CD4-positive, alpha-beta T cell treated with Interleukin-21 for 1 hour (primary cell): ENCODE data around the gene PDCL3.

Experiments
- DNase-seq: peaks from one replicate; pipeline ENCODE4 v3.0.0-alpha.2; 2020

The PDCL3 gene

DNA sequence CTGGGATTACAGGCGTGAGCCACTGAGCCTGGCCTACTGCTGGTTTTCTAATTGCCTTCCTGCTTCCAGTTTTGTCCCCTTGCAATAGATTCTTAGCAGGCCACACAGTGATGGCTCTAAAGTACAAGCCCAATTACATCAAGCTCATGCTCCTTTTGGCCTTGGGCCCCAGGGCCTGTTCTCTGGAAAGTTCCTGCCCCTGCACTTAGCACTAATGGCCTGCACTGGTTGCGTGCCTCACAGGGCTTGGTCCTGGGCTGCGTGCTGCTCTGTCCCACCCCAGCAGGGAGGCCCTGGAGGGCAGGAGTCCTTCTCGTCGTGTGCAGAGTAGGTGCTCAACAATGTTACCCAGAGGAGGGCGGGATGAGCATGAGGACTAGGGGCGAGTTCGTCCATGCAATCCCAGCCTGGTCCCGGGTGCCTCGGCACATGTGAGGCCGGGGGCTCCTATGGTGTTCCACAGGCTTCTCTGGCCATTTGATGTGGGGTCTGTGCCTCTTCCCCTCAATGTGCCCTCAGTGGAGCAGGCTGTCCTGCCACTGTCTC lies 51.7 kb downstream of the PDCL3 start:
- DNase-seq: no peak

DNA sequence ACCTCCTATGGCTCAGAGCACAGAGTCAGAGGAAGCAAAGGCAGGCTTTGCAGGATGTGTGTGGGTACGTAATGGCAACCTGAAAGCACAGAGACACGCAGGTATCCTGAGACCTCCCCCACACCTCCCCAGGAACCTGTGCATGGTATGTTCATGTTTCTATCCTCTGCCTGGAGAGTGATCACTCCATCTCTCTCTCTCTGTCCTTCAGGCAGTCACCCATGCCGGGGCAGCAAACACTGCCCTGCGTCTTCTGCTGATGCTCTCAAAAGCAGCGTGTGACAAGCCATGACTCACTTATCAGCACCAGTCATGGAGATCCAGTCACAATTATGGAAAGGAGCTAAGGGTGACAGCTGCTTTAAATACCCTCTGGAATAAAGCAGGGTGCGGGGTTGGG lies 52.7 kb downstream of the PDCL3 start:
- DNase-seq: no peak

DNA sequence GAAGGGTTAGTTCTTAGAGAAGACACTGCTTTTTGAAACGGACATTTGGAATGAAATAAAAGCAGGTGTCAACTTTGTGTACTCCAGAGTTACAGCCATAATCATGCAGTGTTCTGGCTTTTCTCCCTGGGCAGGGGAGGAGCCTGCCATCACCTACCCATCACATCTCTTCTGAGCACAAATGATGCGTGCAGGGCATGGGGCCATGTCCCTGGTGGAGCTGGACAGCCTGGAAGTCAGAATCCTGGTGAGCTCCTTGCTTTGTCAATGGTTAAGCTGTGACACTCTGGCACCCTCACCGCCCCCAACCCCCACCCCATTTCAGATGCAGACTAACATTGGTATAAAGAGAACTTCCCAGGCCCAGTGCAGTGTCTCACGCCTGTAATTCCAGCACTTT lies 53.1 kb downstream of the PDCL3 start:
- no peak for DNase-seq

DNA sequence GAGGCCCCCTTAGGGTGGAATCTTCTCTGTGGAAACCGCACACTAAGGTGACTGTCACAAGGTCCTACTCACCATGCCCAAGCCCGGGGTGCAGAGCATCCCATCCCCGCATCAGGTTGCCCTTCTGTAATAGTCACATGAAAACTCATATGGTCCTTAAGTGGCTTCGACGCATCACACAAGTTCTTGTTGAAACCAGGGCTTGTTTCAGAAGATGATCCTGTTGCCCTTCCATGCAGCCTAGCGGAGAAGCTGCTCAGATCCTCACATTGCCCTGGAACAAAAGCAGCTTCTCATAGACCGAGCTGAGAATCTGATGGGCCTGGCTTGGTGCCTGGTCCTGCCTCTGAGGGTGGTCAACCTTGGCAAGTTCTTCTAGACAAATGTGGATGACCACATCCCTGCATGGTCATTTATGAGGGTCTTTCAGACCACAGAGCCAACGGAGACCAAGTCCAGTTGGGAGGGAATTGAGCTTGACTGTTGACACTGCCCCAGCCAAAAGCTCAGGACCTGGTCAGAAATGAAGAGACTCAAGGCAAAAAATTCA lies 54.1 kb downstream of the PDCL3 start:
- no peak for DNase-seq

DNA sequence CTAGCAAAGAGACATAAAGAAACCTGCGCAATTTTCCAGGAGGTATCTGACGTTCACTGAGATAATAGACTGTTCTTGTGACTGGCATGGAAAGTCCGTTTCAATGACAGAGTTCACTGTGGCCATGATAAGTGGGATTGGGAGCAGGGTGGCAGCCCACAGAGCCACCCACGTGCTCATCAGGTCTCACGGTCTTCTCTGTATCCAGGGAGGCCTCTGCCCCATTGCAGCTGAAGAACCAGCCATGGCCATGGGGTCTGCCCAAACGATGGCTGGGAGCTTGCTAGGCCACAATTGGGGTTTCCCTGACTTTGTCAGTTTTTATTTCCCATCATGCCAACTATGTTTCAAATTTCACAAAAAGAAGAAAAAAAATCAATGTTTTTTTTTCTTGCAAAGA lies 57.2 kb downstream of the PDCL3 start:
- no peak for DNase-seq

DNA sequence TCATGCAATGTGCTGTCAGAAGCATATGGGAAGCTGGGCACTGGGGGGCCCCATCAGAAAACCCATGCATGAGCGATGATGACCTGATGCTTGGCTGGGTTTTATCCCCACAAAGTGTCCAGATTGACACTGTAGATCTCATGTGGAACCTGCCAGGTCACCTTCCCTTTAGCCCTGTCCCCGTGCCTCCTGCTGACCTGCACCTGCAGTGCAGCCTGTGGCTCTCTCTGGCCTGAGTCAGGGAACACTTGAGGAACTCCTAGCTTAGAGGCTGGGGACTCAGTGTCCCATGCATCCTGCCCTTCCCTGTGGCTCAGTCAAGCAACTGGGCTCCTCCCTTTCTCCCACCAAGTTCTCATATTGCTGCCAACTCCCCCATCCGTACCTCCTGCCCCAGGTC lies 57.7 kb downstream of the PDCL3 start:
- no peak for DNase-seq

DNA sequence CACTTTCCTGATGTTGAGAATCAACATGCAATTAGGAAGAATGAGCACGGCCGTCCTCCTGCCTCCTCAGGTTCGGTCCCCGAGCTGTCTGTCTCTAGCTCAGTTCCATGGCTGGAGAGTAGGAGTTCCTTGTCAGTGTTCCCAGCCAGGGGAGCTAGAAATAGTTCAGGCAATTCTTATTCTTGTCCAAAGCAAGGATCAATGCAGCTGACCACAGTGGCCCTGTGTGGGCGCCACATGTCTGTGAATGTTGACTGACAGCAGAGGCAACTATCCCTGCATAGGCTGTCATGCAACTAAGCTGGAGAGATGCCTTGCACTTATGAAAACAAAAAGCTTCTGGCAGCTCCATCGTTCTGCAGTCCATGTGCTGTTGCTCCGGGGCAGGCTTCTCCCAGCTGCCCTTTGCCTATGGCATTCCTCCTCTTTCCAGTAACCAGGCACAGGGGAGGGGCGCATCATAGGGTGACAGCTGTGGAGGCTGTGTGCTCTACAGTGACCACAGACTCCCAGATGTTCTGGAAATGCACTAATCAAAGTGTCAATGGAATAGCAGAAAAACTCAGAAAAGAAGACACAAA lies 58.7 kb downstream of the PDCL3 start:
- no peak for DNase-seq

DNA sequence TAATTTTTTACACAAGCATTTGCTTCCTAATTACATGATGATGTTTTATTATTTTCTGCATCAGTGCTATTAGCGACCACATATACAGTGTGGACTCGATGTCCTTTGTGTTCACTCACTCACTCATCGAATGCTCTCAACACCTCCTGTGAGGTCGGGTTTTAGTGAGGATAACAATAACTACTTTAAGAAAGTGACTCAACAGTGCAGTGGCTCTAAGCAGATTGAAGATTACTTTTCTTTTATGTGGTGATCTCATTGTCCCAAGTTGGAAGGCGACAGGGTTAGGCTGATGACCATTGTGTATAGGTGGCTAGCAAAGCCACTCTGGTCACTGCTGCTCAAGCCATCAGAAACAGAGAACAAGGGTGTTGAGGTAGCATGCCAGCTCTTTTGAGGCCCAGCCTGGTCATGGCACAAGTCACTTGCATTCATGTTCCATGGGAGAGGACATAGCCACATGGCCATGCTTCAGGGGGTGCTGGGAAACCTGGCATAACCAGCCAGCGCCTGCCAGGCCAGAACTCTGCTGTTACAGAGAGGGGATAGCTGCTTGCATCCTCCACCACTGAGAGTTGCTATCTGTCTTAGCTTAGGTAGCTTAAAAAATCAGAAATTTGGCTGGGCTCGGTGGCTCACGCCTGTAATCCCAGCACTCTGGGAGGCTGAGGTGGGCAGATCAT lies 60.4 kb downstream of the PDCL3 start:
- DNase-seq: no peak

DNA sequence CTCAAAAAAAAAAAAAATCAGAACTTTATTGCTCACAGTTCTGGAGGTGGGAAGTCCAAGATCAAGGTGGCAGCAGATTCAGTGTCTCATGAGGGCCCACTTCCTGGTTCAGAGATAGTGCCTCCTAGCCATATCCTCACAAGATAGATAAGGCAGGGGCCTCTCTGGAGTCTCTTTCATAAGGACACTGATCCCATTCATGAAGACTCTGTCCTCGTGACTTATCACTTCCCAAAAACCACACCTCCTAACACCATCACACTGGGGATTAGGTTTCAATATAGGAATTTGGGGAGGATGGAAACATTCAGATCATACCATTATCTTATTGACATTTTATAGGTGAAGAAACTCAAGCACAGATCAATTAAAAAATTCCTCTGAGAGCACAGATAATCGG lies 61.1 kb downstream of the PDCL3 start:
- DNase-seq: no peak

DNA sequence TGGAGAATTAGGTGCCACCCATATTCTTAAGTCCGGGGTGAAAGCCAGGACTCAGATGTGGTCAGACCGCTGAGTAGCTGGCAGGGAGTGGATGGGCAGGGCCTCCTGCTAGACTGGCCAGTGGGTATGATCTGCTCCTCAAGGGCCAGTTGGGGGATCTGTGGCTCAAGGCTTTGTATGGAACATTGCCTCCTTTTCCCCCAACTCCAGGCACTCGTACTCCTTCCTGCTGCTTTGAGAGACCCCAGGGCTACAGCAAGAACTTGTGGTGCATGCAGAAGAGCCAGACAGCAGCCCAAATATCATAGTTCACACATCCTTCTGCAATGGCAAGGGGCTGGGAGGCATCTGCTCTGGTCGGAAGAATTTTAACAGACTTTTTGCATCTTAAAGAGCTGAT lies 61.7 kb downstream of the PDCL3 start:
- no peak for DNase-seq

DNA sequence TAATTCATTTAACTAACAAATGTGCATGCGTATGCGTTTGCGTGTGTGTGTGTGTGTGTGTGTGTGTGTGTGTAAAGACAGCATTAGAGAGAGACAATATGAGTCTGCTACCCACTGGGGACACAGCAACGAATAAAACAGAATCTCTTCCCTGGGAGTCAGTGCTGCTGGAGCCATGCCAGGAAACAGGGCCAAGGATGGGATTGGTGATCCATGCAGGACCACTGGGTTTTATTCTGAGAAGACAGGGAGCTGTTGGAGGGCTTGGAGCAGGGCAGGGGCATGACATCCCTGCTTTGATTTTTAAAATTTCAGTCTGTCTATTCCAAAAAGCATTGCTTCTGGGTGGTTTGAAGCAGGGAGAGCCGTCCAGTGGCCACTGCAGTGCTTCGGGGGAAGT lies 62.9 kb downstream of the PDCL3 start:
- DNase-seq: no peak
